ENCODE data around the gene STKLD1.
A peak's percentile ranks its signal among the peaks of the same experiment; 100 is the strongest.
"Not testable (repeated sequence)": the region's sequence is repeated elsewhere in the genome, so short reads cannot be mapped to it uniquely, and the experiment has no call there.

STKLD1 gene

DNA sequence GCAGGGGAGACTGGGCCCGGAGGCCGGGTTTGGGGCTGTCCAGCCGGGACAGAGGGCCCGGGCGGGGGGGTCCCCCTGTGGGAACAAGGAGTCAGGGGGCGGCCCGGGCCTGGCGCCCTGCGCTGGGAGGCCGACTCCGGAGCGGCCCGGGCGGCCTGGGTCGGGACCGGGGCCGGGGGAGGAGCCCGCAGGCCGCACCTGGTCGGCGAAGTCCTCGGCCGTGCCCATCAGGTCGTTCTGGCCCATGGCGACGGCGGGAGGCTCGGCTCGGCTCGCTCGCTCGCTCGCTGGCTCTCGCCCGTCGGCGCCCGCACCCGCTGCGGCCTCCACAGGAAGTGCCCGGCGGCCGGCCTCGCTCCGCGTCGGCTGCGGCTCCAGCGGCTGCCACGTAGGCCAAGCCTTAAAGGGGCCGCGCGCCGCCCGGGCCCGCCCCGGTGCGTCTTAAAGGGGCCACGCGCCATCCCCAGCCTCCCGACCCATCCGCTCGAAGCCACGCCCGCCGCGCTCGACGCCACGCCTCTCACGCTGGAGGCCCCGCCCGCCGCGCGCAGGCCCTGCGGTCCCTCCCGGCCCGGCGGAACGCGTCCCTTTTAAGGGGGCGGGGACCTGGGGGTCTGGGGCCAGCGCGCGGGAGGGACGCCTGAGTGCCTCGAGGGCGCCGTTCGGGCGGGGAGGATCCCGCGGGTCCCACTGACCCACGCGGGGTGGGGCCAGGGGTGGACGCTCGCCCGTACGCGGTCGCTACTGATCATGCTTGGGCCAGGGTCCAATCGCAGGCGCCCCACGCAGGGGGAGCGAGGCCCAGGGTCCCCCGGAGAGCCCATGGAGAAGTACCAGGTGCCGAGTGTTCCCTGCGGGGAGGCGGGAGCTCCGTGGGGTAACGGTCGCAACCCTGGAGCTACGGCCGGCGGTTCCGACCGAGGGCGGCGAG lies at the start of gene STKLD1, which contains the start of gene SURF4:
STKLD1 (plus strand) TSS at position 643 of the 931 bp plus-strand sequence; CDS start at position 751, 108 bp downstream.
SURF4 (minus strand) TSS at position 337 of the 931 bp plus-strand sequence; CDS start at position 246, 91 bp downstream.
- no peak for TF ChIP-seq NFRKB (IDR thresholded peaks at IDR 0.05)
- TF ChIP-seq FOXK2 (IDR thresholded peaks at IDR 0.05) = no peak
- no peak for TF ChIP-seq CTBP1 (IDR thresholded peaks at IDR 0.05; ENCODE audit: borderline replicate concordance)
- TF ChIP-seq FOXA1 (IDR thresholded peaks at IDR 0.05) = no peak
- TF ChIP-seq HDGF (IDR thresholded peaks at IDR 0.05; ENCODE audit: borderline replicate concordance) = no peak
- peak; percentile 93 for TF ChIP-seq L3MBTL2 (conservative IDR thresholded peaks at IDR 0.05)
- peak; percentile 63; the same call in 1 of the 2 replicates for TF ChIP-seq SP1 (IDR thresholded peaks at IDR 0.05)
- no peak for TF ChIP-seq BHLHE40 (IDR thresholded peaks at IDR 0.05; ENCODE audit: borderline replicate concordance)
- no peak for TF ChIP-seq ARNT (IDR thresholded peaks at IDR 0.05)
- TF ChIP-seq ZNF384 (IDR thresholded peaks at IDR 0.05) = no peak
- TF ChIP-seq FOXM1 (IDR thresholded peaks at IDR 0.05; ENCODE audit: borderline replicate concordance) = peak; percentile 89
- TF ChIP-seq LEF1 (IDR thresholded peaks at IDR 0.05; ENCODE audit: borderline replicate concordance) = no peak
- no peak for TF ChIP-seq ELF4 (IDR thresholded peaks at IDR 0.05)
- TF ChIP-seq TARDBP (IDR thresholded peaks at IDR 0.05) = no peak
- TF ChIP-seq SUZ12 (IDR thresholded peaks at IDR 0.05) = no peak
- TF ChIP-seq, protein P1, sequence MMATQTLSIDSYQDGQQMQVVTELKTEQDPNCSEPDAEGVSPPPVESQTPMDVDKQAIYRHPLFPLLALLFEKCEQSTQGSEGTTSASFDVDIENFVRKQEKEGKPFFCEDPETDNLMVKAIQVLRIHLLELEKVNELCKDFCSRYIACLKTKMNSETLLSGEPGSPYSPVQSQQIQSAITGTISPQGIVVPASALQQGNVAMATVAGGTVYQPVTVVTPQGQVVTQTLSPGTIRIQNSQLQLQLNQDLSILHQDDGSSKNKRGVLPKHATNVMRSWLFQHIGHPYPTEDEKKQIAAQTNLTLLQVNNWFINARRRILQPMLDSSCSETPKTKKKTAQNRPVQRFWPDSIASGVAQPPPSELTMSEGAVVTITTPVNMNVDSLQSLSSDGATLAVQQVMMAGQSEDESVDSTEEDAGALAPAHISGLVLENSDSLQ (IDR thresholded peaks at IDR 0.05) = no peak
- DNase-seq (ENCODE audit: extremely low spot score) = peak; percentile 99
- ChIA-PET CTCF (interaction anchor here (0.7 kb wide), 1 partner anchor 214 kb away, joined by 4 read pairs; no protein-coding TSS in a partner anchor), POLR2A (interaction anchor here (0.9 to 3.1 kb wide), 10 partner anchors 11 to 102 kb away, joined by 3 to 15 read pairs (median 6); partner anchors contain the start of genes CACFD1, MED22, RPL7A and SLC2A6)

DNA sequence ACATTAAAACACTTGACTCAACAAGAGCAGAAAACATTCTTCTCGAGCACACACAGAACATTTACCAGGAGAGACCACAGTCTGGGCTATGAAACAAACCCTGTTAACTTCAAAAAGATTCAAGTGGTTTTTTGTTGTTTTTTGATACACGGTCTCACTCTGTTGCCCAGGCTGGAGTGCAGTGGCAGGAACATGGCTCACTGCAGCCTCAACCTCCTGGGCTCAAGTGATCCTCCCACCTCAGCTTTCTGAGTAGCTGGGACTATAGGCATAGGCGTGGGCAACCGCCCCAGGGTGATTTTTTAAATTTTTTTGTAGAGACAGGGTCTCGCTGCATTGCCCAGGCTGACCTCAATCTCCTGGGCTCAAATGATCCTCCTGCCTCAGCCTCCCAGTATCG lies 49.1 kb upstream of the STKLD1 start:
- POLR2A ChIA-PET; CTCF ChIA-PET; DNase-seq (ENCODE audit: extremely low spot score): not testable (repeated sequence)

DNA sequence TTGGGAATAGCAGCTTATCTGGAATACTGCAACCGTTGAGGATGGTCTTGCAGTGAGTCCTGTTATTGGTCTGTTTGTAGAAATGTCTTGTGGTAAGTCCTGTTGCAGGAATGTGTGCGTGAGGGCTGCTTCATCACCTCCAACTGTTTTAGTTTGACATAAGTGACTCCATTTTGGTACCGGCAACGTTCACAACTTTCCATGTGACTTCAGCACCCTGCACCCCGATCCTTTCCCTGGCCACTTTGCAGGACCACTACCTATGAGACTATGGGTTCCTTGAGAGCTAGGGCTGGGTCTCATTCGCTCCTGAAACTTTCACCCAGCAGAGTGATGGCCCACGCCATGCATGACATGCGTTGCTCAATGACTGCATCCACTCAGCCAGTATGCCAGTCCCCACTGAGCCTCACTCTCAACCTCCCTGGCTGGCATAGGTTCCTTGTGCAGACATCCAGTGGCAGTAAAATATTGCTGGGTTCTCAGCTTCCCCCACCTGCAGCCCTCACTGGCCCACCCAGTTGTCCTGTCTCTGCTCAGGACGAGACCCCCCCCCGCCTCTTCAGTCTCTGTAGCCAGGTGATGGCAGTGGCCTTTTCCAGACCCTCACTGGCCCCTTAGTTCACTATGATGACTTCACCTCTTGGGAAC lies 48.2 kb upstream of the STKLD1 start:
- CTCF ChIA-PET = no interaction called here
- TF ChIP-seq HDGF (IDR thresholded peaks at IDR 0.05; ENCODE audit: borderline replicate concordance) (no peak), FOXA1 (IDR thresholded peaks at IDR 0.05) (no peak), BHLHE40 (IDR thresholded peaks at IDR 0.05; ENCODE audit: borderline replicate concordance) (no peak), CTBP1 (IDR thresholded peaks at IDR 0.05; ENCODE audit: borderline replicate concordance) (no peak), L3MBTL2 (conservative IDR thresholded peaks at IDR 0.05) (no peak), SP1 (IDR thresholded peaks at IDR 0.05) (no peak), LEF1 (IDR thresholded peaks at IDR 0.05; ENCODE audit: borderline replicate concordance) (no peak), NFRKB (IDR thresholded peaks at IDR 0.05) (no peak), ZNF384 (IDR thresholded peaks at IDR 0.05) (no peak), TARDBP (IDR thresholded peaks at IDR 0.05) (no peak), SUZ12 (IDR thresholded peaks at IDR 0.05) (no peak), FOXK2 (IDR thresholded peaks at IDR 0.05) (no peak), FOXM1 (IDR thresholded peaks at IDR 0.05; ENCODE audit: borderline replicate concordance) (no peak), ELF4 (IDR thresholded peaks at IDR 0.05) (no peak), ARNT (IDR thresholded peaks at IDR 0.05) (no peak)
- TF ChIP-seq, protein P1 (IDR thresholded peaks at IDR 0.05) = no peak
- DNase-seq (ENCODE audit: extremely low spot score) = no peak
- POLR2A ChIA-PET = no interaction called here

DNA sequence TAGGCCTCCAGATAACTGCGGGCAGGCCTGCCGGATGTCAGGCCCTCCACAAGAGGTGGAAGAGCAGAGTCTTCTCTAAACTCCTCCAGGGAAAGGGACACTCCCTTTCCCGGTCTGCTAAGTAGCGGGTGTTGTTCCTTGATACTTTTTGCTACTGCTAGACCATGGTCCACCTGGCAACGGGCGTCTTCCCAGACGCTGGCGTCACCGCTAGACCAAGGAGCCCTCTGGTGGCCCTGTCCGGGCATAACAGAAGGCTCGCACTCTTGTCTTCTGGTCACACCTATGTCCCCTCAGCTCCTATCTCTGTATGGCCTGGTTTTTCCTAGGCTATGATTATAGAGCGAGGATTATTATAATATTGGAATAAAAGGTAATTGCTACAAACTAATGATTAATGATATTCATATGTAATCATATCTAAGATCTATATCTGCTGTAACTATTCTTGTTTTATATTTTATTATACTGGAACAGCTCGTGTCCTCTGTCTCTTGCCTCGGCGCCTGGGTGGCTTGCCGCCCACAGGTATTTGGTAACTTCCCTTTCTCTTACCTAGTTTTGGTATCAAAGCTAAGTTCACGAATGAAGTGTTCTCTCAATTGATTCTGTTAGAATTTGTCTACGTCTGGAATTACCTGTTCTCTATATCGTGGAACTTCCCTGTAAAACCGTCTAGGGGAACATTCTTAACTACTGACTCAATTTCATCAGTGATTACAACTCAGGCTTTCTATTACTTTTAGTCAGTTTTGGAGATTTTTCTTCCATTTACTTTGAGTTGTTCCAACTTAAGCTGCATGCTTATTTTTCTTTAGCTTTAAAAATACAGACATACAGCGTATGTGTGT lies 46.6 kb upstream of the STKLD1 start:
- not testable (repeated sequence) for DNase-seq (ENCODE audit: extremely low spot score)
- ChIA-PET POLR2A (interaction anchor here (1.1 to 1.5 kb wide), 4 partner anchors 17 to 91 kb away, joined by 3 to 7 read pairs (median 3); partner anchors contain the start of genes MED22 and RPL7A), CTCF (interaction anchor here (0.6 to 2.7 kb wide), 6 partner anchors 48 to 149 kb away, joined by 3 to 37 read pairs (median 4); no protein-coding TSS in a partner anchor)

DNA sequence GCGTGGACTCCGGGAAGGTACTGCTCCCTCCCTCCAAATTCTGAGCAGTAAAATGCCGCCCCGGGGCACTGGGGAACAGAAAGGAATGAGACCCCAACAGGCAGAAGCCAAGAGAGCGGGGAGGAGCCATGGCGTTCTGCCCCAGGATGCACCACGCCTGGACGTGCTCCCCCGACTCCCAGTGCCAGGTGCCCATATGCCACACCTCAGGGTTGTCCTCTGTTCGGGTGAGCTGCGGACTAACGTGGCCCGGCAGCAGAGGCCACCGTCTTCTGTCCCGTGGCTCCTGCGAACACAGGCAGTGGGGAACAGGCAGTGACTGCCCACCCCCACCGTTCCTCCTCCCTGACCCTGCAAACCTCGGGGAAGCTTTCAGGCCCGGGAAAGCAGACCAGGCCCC lies 44.9 kb upstream of the STKLD1 start:
- DNase-seq (ENCODE audit: extremely low spot score) = no peak
- CTCF ChIA-PET = interaction anchor here (0.9 to 2.7 kb wide), 3 partner anchors 93 to 150 kb away, joined by 3 to 37 read pairs (median 3); no protein-coding TSS in a partner anchor

More for the DNA sequence above, 44.9 kb upstream of the STKLD1 start:
- POLR2A ChIA-PET = interaction anchor here (1.3 kb wide), 1 partner anchor 145 kb away, joined by 6 read pairs; no protein-coding TSS in a partner anchor
- TF ChIP-seq, protein P1 (IDR thresholded peaks at IDR 0.05) = no peak
- TF ChIP-seq FOXK2 (IDR thresholded peaks at IDR 0.05) (no peak), SUZ12 (IDR thresholded peaks at IDR 0.05) (no peak), ELF4 (IDR thresholded peaks at IDR 0.05) (no peak), SP1 (IDR thresholded peaks at IDR 0.05) (no peak), ZNF384 (IDR thresholded peaks at IDR 0.05) (no peak), LEF1 (IDR thresholded peaks at IDR 0.05; ENCODE audit: borderline replicate concordance) (no peak), TARDBP (IDR thresholded peaks at IDR 0.05) (no peak), L3MBTL2 (conservative IDR thresholded peaks at IDR 0.05) (no peak), NFRKB (IDR thresholded peaks at IDR 0.05) (no peak), ARNT (IDR thresholded peaks at IDR 0.05) (no peak), FOXA1 (IDR thresholded peaks at IDR 0.05) (no peak), FOXM1 (IDR thresholded peaks at IDR 0.05; ENCODE audit: borderline replicate concordance) (no peak), CTBP1 (IDR thresholded peaks at IDR 0.05; ENCODE audit: borderline replicate concordance) (no peak), BHLHE40 (IDR thresholded peaks at IDR 0.05; ENCODE audit: borderline replicate concordance) (no peak)
